HG03064 (cell line): ENCODE results near the gene IL37.

Experiments used
- ATAC-seq: cut with Tn5 transposase; IDR thresholded peaks from one replicate; pipeline ENCODE4 v1.9.1; 2021; ENCODE audit warnings: low read depth; ENCODE audit not compliant: unreplicated experiment

Gene IL37, protein sequence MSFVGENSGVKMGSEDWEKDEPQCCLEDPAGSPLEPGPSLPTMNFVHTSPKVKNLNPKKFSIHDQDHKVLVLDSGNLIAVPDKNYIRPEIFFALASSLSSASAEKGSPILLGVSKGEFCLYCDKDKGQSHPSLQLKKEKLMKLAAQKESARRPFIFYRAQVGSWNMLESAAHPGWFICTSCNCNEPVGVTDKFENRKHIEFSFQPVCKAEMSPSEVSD

DNA sequence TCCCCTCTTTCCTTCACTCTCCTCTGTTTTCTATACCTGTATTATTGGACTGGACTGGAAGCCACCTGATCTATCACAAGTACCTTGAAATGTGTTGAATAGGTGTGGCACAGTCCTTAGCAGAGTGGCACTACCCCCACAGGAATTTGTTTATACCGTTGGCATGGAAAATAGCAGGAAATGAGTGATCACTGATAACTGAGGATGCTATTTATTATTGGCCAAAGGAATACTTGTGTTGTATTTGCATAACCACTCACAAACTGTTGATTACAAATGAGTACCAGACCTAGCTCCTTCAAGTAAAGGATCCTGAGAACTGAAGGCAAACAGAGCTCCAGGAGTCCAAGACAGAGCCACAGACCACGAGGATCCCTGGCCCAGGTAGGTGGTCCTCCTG is at the start of gene IL37:
Gene IL37, plus strand, starts transcription at position 301 of the 400 bp plus-strand sequence. CDS start 1,848 bp downstream, outside the sequence.
- no peak for ATAC-seq

DNA sequence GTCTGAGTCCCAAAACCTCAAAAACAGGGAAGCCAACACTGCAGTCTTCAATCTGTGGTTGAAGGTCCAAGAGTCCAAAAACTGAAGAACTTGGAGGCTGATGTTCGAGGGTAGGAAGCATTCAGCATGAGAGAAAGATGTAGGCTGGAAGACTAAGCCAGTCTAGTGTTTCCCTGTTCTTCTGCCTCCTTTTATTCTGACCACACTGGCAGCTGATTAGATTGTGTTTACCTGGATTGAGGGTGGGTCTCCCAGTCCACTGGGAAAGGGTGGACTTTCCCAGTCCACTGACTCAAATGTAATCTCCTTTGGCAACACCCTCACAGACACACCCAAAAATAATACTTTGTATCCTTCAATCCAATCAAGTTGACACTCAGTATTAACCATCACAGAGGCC is 46.9 kb upstream of the IL37 start:
- no peak for ATAC-seq

DNA sequence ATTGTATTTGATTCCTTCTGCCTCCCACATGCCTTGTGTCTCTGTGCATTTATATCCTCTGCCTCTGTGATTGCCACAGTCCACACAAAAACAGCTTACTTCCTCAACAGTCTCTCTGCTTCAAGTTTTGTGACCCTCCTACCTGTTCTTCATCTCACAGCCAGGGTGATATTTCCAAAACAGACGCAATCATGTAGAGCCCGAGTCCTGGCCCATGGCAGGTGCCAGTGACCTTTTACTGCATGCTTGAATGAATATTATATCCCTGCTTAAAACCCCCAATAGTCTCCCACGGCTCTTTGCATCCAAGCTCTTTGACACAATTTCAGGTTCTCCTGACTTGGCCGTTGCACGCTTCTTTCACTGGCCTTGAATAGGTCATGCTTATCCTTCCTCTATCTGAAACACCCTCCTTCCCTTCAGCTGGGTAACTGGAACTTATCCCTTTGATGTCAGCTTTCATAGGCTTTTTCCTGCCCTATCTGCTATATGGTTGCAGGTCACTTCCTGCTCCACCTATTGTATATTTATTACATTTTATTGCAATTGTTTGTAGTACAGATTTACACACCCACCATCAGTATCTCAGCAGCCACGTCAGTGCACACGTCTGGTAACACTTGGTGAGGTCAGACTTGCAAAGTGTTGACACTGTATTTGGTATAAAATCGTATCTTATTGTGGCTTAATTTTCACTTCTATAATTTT is 44.7 kb upstream of the IL37 start:
- ATAC-seq: no peak

DNA sequence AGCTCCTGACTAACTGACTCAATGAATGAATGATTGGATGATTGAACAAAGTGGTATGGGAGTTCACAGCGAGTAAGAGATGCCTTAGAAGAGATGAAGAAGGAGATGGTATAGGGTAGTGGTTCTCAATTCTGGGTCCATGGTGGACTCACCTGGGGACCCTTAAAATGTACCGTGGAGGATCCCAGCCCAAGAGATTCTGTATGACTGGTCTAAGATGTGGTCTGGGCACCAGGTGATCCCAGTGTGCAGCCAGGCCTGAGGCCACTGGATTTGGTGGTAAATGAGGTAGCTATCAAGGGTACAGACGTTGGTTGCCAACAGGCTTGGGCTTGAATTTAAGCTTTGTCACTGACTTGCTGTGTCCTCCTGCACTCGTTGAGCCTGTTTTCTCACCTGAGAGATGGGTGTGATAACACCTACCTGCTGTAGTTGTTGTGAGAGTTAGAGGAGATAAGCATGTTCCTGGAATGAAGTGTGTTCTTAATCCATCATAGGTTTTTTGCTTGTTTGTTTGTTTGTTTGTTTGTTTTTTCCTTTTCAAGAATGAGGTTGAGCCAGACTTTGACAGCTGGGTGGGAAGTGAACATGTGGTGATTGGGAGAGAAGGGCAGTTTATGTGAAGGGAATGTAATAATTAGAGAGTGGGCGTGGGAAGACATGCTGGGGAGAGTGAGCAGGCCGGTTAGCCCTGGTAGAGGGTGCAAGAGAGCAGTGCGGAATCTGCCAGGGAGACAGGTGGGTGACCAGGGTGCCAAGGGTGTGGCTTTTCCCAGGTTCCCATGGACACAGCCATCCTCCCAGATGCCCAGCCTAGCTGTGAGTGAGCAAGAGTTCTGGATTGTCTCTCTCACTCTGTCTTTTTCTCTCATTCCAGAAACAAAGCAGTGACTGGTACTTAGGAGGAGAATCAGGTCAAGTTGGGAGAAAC is 43.0 kb upstream of the IL37 start:
- ATAC-seq: no peak

DNA sequence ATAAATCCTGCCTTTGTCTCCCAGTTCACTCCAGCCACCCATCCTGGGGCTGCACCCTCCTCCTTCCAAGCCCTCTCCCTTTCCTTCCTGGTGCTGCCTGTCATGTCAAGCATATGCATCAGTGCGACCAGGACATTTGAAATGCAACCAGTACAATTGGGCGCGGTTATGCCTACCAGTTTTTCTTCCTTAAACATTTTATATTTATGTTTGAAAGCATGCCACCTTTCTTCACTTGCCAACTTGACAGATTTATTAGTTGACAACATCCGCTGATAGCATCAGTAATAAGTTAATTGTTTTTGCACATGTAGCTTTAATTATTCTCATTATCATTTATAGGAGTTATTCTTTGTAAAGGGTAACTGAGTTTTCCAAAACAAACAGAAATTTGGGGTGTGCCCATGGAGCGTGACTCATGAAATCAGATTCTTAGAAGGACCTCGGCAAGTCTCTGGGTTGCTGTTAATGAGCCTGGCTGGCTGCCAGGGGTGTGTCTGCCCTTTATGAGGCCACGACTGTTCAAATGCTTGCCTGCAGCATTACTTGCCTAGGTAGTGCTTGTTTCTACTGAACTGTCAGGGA is 41.6 kb upstream of the IL37 start:
- ATAC-seq: no peak

DNA sequence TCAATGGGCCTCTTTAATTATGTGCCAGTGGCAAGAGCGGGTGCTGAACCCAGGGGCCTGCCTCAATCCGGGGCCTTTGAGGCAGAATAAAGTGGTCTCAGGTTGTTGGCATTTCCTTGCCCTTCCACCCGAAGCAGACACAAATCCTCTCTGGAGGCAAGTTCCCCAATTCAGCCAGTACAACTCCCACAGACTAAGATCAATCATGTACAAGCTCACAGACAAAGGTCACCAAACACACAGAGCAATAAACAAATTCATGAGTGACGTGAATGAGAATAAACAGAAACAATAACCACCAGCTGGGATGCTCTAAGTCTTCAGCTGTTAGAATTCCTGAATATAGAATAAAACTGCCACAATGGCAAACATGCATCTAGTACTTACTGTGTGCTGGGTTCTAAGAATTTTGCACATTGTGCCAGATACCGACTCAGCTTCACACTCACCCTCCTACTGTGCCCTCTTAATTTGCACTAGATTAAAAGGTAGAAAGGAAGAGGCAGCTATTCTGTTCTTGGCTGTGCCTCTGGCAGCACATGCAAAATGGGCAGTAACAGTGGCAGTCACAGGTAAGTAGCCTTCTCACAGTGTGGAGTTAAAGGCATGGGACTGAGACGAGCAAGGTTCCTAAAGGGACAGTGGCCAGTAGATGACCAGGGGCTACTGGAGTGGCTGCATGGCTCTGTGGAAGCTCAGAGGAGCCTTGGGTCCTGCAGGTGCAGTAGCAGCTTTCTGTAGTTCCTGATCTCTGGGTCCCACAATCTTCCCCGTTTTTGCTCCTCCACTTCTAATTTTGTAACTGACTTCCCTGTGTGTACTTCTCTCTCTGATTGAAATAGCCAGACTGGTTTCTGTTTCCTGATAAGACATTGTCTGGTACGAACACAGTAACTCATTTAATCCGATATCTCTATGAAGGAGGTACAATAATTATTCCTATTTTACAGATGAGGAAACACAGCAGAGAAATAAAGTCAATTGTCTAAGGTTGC is 39.8 kb upstream of the IL37 start:
- ATAC-seq: no peak

DNA sequence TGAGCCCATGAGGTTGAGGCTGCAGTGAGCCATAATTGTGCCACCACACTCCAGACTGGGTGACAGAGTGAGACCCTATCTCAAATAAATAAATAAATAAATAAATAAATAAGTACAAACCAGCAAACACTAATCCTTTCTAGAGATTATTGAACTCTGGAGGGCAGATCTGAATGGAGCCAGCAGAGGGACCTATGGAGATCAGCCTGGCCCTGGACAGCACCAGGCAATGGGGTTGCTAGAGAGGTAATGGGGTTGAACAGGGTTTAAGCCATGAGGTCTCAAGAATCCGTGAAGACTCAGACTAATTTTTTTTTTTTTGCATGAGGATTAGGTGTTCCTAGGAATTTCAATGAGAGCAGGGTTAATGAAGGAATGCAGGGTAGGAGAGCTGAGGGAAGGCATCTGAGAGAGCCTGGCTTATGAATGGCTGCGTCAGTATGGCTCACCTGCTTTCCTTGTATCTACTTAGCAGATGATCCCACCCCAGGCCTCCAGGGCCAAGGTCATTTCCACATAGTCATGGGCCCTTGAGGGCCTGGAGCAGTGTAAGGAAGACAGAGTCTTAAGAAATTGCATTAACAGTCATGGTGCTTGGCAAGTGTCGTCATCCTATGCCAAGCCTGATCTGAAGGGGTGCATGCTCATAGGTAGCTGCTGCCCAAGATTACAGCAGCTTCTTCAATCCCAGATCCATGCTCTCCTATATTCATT is 34.6 kb upstream of the IL37 start:
- no peak for ATAC-seq

DNA sequence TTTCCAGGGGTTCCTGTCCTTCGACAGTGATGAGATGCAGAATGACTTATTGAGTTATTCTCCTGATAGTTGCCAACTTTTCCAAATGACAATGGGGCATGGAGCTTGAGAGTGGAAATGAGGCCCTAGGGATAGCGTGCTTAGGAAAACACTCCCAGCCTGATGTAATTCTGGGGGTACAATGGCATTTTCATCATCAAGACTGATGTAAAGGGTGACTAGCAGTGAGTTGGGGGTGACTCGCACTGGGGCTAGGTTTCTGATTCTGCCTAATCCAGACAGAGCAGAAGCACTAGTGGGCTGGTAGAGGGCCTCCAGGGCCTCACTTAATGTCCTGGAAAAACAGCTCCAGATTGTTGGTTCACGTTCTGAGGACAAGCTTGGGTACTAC is 34.0 kb upstream of the IL37 start:
- ATAC-seq: no peak

DNA sequence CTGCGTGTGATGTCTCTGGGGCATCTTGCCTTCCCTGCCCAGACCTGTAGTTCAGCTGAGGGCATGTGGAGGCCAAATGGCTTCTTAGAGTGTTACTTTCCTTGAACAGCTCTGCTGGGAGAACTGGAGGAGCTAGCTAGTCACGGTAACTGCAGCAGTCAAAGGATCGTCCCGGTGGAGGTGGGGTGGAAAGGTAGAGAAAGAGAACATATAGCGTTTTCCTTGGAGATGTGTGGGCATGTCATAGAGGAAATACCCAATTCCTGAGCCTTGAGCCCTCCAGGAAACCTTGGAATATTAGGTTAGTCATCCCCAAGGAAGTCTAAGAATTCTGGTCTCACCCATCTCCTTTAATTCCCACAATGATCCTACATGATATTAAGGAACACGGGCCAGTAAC is 33.5 kb upstream of the IL37 start:
- ATAC-seq: no peak

DNA sequence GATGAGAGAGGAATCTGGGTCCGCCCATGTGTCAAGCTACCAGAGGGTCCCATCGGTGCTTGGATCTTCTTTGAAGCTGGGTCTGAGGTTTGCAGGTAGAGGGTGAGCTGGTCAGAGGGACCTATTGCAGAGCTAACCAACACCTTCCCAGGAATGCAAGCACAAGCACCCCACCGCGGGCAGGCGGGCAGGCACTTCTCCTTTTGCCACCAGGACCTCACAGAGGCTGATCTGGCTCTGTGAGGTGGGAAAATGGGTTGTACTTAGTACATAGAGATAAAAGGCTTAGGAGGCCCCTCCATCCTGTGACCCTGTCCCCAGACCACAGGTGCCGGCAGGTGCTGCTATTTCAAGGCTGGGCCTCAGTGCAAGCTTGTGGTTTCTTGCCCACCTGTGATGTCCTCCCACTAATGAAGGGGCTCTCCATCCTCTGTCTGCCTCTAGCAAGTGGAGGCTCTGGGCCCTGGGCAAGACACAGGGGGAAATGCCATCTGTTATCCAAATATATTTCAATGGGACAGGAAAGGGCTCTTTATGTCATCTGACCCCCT is 31.4 kb upstream of the IL37 start:
- no peak for ATAC-seq

DNA sequence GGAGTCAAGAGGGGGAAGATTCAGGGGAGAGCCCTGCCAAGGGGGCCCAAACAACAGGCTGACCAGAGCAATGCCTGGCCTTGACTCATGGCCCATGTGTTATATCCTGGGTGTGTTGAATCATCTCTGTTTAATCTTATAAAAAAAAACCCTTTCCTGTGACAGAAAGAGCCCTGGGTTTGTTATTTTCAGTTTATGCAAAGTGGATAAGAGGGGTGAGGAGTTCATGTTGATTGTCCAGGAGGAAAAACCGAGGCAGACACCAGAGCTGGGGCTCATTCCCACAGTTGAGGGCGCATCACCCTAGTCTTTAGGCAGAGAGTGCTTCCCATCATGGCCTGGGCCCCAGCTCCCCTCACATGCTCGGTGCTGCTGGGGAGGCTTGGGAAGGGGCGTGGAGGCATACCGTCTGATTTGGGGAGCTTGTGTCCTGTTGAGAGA is 30.9 kb upstream of the IL37 start:
- ATAC-seq: no peak

DNA sequence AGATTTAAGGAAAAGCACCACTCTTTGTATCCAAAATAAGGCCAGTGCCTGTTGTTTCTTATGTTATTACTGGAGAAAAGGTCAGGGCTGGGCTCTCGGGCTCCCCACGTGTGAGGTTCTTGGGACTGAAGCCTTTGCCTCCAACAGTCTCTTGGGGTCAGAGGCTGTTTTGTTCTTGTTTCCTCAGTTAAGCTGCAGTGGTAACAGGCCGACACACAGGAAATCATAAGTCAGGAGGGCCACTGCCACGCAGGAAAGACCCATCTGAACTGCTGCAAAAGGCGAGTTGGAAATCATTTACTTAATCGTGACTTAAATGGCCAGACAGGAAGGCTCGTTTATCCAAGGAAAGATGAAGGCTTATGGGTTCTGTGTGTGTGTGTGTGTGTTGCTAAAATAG is 30.3 kb upstream of the IL37 start:
- ATAC-seq: no peak

DNA sequence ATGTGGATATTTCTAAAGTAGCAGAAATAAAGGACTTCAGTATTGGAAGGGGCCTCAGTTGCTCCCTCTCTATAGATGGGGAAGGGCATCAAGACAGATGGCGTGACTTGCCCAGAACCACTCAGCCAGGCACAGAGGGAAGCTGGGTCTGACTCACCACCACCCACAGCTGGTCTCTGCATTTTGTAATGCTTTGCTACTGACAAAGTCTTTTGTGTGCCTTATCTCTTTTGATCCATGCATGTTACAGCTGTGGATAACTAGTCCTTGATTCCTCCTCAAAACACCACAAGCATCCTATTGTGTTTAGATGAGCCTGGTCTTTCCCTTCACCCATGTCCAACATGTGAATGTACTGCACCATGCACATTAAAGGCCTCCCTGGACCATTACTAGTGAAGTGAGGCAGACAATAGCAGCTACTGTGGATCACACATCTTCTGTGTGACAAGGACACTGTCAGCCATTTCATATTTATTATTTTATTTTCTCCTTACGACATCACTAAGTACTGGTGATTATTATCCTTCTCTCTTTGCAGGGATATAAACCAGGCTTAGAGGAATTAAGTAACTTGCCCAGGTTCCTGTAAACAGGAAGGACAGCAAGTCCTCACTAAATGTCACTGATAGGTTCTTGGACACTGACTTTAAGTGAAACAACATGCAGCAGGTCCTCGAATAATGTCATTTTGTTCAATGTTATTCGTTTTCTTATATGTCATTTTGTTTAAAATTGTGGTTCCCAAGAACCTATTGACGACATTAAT is 29.6 kb upstream of the IL37 start:
- peak; percentile 64 for ATAC-seq

DNA sequence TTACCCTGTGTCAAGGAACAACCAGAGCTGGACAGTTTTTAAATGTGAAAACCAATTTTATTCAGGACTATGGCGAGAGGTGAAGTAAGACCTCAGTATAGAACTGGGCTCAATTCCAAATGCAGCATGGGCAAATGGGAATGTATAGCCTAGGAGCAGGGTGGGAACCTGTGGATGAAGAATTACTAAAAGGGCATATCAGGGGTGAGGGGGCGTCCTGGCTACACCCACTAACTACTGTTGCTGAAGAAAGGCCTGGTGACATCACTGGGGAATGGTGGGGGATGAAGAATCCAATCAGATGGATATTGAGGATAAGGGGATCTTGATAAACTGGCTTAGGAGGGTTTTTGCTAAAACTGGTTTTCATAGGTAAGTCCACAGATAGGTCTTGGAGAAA is 27.3 kb upstream of the IL37 start:
- no peak for ATAC-seq

DNA sequence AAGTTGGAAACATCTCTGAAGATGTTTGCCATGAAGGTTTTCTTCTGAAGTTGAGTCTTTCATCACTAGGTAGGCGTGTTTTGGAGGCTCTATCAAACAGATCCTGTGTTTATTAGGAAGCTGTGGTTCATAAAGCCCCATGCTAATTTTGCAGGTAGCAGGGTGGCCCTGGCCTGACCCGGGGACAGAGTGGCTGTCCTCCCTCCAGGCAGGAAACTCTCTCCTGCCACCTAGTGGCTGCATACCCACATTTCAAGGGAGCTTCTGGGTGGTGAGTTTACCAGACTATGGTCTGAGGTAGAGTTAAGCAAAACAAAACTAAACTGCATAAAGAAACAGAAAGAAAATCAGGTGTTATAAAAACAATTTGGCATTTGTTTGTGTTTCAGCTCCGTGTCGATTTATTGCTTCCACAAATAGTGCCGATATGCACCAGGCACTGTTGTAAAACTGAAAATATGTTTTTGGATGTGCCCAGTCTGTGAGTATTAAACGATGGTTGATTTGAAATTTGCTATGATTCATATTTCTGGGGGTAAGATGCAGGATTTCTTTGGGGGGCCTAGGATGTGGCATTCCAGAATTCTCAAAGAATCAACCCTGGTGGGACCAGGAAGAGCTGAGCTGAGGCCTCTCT is 26.0 kb upstream of the IL37 start:
- ATAC-seq: peak; percentile 60

DNA sequence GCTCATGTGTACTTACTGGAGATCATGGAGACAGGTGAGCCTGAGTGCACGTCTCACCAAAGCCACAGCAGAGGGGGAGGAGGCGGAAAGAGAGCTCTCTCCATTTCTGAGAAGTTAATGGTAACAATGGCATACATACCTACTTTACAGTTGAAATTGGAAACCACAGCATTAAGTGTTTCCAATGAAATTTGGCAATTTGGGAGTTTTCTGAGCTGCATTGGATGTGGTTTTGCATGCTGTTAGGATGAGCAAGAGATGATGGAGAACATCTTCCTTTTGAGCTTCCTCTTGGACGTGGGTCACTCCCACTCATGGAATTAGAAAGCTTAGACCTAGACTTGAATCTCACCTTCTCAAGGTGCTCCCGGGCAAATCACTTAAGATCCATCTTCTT is 25.5 kb upstream of the IL37 start:
- no peak for ATAC-seq

DNA sequence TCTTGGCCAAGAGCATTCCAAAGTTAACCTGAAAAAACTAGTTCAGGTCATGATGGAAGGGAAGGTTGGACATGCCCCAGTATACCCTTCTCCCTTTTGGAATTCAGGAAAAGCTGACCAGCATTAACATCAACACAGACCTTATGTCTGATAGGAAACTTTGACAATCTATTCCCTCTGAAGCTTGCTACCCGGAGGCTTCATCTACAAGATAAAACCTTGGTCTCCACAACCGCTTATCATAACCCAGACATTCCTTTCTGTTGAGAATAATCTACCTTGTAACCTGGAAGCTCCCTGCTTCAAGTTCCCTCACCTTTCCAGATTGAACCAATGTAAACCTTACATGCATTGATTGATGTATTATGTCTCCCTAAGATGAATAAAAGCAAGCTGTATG is 24.7 kb upstream of the IL37 start:
- no peak for ATAC-seq
